ENCODE measurements around the gene CHD5.

The CHD5 gene

GRCh38 chr1:6158181-6158580 is 21.9 kb downstream of the CHD5 start:
- Histone ChIP-seq H3K9ac (ENCODE audit: low read length) (no peak overlapping the region), H3K4me3 (ENCODE audit: low read length) (no peak overlapping the region), H3K9me2 (replicated peaks; ENCODE audit: insufficient read depth, low read length) (no peaks in the 10 kb centered on the region), H3F3A (ENCODE audit: insufficient read depth, low read length) (no peaks in the 10 kb centered on the region), H3K4me1 (ENCODE audit: low read length) (no peaks in the 10 kb centered on the region), H3K36me3 (replicated peaks; ENCODE audit: insufficient read depth, low read length) (no peaks in the 10 kb centered on the region), H4K20me1 (ENCODE audit: insufficient read depth, low read length) (no peaks in the 10 kb centered on the region), H3K27me3 (replicated peaks; ENCODE audit: insufficient read depth, low read length) (peaks cover 90% of the 10 kb centered on the region), H2AFZ (ENCODE audit: low read length) (no peak overlapping the region), H3K79me2 (ENCODE audit: low read length) (no peaks in the 10 kb centered on the region), H3K4me2 (ENCODE audit: low read depth, low read length) (no peak overlapping the region), H3K9me3 (replicated peaks; ENCODE audit: insufficient read depth, low read length) (no peaks in the 10 kb centered on the region), H3K27ac (ENCODE audit: low read length) (no peak overlapping the region)
- no peak for TF ChIP-seq EZH2phosphoT487 (IDR thresholded peaks at IDR 0.05; ENCODE audit: low read length)
- TF ChIP-seq CTCF (IDR thresholded peaks at IDR 0.05; ENCODE audit: low read length) = no peak
- no peak for TF ChIP-seq EZH2 (optimal IDR thresholded peaks at IDR 0.05; ENCODE audit: low read depth, low read length)
- no peak for DNase-seq

- Histone ChIP-seq H2AFZ (ENCODE audit: low read length) (no peak overlapping the region), H3F3A (ENCODE audit: insufficient read depth, low read length) (no peaks in the 10 kb centered on the region), H3K9me3 (replicated peaks; ENCODE audit: insufficient read depth, low read length) (no peaks in the 10 kb centered on the region), H3K4me3 (ENCODE audit: low read length) (no peak overlapping the region), H3K36me3 (replicated peaks; ENCODE audit: insufficient read depth, low read length) (no peaks in the 10 kb centered on the region), H3K4me2 (ENCODE audit: low read depth, low read length) (no peak overlapping the region), H3K9me2 (replicated peaks; ENCODE audit: insufficient read depth, low read length) (no peaks in the 10 kb centered on the region), H3K27me3 (replicated peaks; ENCODE audit: insufficient read depth, low read length) (peaks cover 90% of the 10 kb centered on the region), H4K20me1 (ENCODE audit: insufficient read depth, low read length) (no peaks in the 10 kb centered on the region), H3K79me2 (ENCODE audit: low read length) (no peaks in the 10 kb centered on the region), H3K4me1 (ENCODE audit: low read length) (no peaks in the 10 kb centered on the region), H3K9ac (ENCODE audit: low read length) (no peak overlapping the region), H3K27ac (ENCODE audit: low read length) (no peak overlapping the region)
- no peak for TF ChIP-seq EZH2phosphoT487 (IDR thresholded peaks at IDR 0.05; ENCODE audit: low read length)
- TF ChIP-seq EZH2 (optimal IDR thresholded peaks at IDR 0.05; ENCODE audit: low read depth, low read length) = no peak
- no peak for TF ChIP-seq CTCF (IDR thresholded peaks at IDR 0.05; ENCODE audit: low read length)
- no peak for DNase-seq
Observed at GRCh38 chr1:6157528-6158174, 22.5 kb downstream of the CHD5 start.

GRCh38 chr1:6157132-6157527 is 23.0 kb downstream of the CHD5 start:
- Histone ChIP-seq H3F3A (ENCODE audit: insufficient read depth, low read length) (no peaks in the 10 kb centered on the region), H3K4me3 (ENCODE audit: low read length) (no peak overlapping the region), H3K4me2 (ENCODE audit: low read depth, low read length) (no peak overlapping the region), H3K9me2 (replicated peaks; ENCODE audit: insufficient read depth, low read length) (no peaks in the 10 kb centered on the region), H3K9me3 (replicated peaks; ENCODE audit: insufficient read depth, low read length) (no peaks in the 10 kb centered on the region), H2AFZ (ENCODE audit: low read length) (no peak overlapping the region), H3K9ac (ENCODE audit: low read length) (no peak overlapping the region), H3K4me1 (ENCODE audit: low read length) (no peaks in the 10 kb centered on the region), H3K36me3 (replicated peaks; ENCODE audit: insufficient read depth, low read length) (no peaks in the 10 kb centered on the region), H3K79me2 (ENCODE audit: low read length) (no peaks in the 10 kb centered on the region), H3K27ac (ENCODE audit: low read length) (no peak overlapping the region), H3K27me3 (replicated peaks; ENCODE audit: insufficient read depth, low read length) (peaks cover 90% of the 10 kb centered on the region), H4K20me1 (ENCODE audit: insufficient read depth, low read length) (no peaks in the 10 kb centered on the region)
- no peak for DNase-seq
- TF ChIP-seq EZH2phosphoT487 (IDR thresholded peaks at IDR 0.05; ENCODE audit: low read length) (no peak), EZH2 (optimal IDR thresholded peaks at IDR 0.05; ENCODE audit: low read depth, low read length) (no peak), CTCF (IDR thresholded peaks at IDR 0.05; ENCODE audit: low read length) (no peak)

Data from MM.1S (cell line).